Keratinocyte (primary cell): ENCODE data around the gene FOXK1.

Source experiments
- EZH2 ChIP-seq: IDR thresholded peaks from one replicate; pipeline ENCODE4 v1.6.1; 2012; ENCODE audit warnings: inconsistent platforms, mild to moderate bottlenecking, low read length, moderate library complexity
- TF ChIP-seq, protein P1 (sequence below), 3 experiments: IDR thresholded peaks in 1 of 3; conservative IDR thresholded peaks in 1 of 3; optimal IDR thresholded peaks in 1 of 3; 2 replicates in 2 of 3; 3 replicates in 1 of 3; pipeline versions ENCODE3 to v1.5.1; 2011; ENCODE audit warnings: low read length in 3 of 3, mild to moderate bottlenecking in 3 of 3, moderate library complexity in 2 of 3, control low read depth in 1 of 3, inconsistent platforms in 1 of 3; ENCODE audit not compliant: insufficient read depth in 2 of 3; ENCODE audit errors: extremely low read depth in 1 of 3

DNA sequence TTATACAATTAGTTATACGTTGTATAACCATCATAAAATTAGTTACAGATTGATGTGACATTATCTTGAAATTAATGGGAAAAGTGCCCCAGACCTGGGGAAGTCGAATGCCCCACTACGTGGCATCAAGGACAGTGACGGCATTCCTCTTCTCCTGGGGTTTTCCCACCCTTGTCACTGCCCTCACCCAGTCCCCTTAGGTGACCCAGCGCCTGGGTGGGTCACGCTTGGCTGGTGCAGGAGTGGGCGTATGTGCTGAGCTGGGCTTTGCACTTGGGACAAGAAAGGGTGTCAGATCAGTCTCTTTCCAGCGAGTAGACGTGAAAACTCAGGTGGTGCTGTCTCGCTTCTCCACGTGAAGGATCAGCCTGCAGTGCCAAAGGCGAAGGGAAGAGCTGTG is 7.6 kb downstream of the FOXK1 start:
- TF ChIP-seq, protein P1, sequence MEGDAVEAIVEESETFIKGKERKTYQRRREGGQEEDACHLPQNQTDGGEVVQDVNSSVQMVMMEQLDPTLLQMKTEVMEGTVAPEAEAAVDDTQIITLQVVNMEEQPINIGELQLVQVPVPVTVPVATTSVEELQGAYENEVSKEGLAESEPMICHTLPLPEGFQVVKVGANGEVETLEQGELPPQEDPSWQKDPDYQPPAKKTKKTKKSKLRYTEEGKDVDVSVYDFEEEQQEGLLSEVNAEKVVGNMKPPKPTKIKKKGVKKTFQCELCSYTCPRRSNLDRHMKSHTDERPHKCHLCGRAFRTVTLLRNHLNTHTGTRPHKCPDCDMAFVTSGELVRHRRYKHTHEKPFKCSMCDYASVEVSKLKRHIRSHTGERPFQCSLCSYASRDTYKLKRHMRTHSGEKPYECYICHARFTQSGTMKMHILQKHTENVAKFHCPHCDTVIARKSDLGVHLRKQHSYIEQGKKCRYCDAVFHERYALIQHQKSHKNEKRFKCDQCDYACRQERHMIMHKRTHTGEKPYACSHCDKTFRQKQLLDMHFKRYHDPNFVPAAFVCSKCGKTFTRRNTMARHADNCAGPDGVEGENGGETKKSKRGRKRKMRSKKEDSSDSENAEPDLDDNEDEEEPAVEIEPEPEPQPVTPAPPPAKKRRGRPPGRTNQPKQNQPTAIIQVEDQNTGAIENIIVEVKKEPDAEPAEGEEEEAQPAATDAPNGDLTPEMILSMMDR (optimal IDR thresholded peaks at IDR 0.05 in 1 of 3, IDR thresholded peaks at IDR 0.05 in 1 of 3, conservative IDR thresholded peaks at IDR 0.05 in 1 of 3; ENCODE audit: extremely low read depth in 1 of 3, insufficient read depth in 2 of 3, low read length in 3 of 3) = no peak
- no peak for TF ChIP-seq EZH2
